BE2C (cell line): ENCODE measurements around the gene SEMA3B.
"Not testable (repeated sequence)": the region's sequence is repeated elsewhere in the genome, so short reads cannot be mapped to it uniquely, and the experiment has no call there.

Experiments
- DNase-seq: peaks from one replicate; pipeline ENCODE4 v3.0.0-alpha.2; 2020
- H3K27me3 ChIP-seq: fragments of 250-450 bp; sonication (Bioruptor Pico); 2 replicates; pipeline ENCODE4 v1.5.1; 2020; ENCODE audit warnings: mild to moderate bottlenecking
- H3K36me3 ChIP-seq: fragments of 250-450 bp; sonication (Bioruptor Pico); 2 replicates; pipeline ENCODE4 v1.5.1; 2020; ENCODE audit warnings: mild to moderate bottlenecking
- H3K4me1 ChIP-seq: fragments of 250-450 bp; sonication (Bioruptor Pico); 2 replicates; pipeline ENCODE4 v1.5.1; 2020
- H3K4me3 ChIP-seq: 2 replicates; pipeline ENCODE4 v1.5.1; 2011; ENCODE audit warnings: low read depth, low read length
- H3K9me3 ChIP-seq: fragments of 250-450 bp; sonication (Bioruptor Pico); 2 replicates; pipeline ENCODE4 v1.5.1; 2020
- TF ChIP-seq, protein P1 (sequence below): IDR thresholded peaks from 2 replicates; pipeline ENCODE4 v1.5.1; 2012; ENCODE audit warnings: mild to moderate bottlenecking, low read depth, low read length

SEMA3B gene

DNA sequence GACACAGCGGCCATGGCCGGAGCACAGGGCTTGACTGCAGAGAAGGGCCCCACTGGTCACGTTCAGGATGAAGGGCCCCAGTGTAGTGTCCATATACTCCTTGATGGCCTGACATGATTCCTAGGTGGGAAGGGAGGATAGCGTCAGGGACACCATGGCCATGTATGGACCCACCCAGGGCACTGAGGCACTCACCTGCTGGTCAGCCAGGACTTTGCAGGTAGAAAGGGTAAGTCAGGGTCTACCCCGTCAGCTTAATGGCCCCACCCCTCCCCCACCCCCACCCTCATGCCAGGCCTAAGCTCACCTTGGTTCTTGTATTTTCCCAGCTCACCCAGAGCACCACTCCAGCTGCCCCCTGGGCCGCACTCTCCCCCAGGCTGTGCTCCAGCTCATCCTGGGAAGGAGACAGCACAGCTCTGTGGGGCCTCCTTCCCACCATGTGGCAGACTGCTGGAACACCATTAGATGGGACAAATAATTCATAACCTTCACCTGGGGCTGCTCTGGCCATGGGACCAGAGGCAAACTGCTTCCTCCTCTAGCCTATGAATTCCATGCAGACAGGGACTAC, 31.8 kb downstream of the SEMA3B start:
- DNase-seq: no peak
- Histone ChIP-seq H3K9me3 (no peaks in the 10 kb centered on the region), H3K27me3 (no peaks in the 10 kb centered on the region), H3K4me1 (no peaks in the 10 kb centered on the region; the same call in 1 of the 2 replicates), H3K4me3 (no peak overlapping the region), H3K36me3 (no peaks in the 10 kb centered on the region)
- TF ChIP-seq, protein P1, sequence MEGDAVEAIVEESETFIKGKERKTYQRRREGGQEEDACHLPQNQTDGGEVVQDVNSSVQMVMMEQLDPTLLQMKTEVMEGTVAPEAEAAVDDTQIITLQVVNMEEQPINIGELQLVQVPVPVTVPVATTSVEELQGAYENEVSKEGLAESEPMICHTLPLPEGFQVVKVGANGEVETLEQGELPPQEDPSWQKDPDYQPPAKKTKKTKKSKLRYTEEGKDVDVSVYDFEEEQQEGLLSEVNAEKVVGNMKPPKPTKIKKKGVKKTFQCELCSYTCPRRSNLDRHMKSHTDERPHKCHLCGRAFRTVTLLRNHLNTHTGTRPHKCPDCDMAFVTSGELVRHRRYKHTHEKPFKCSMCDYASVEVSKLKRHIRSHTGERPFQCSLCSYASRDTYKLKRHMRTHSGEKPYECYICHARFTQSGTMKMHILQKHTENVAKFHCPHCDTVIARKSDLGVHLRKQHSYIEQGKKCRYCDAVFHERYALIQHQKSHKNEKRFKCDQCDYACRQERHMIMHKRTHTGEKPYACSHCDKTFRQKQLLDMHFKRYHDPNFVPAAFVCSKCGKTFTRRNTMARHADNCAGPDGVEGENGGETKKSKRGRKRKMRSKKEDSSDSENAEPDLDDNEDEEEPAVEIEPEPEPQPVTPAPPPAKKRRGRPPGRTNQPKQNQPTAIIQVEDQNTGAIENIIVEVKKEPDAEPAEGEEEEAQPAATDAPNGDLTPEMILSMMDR: no peak

DNA sequence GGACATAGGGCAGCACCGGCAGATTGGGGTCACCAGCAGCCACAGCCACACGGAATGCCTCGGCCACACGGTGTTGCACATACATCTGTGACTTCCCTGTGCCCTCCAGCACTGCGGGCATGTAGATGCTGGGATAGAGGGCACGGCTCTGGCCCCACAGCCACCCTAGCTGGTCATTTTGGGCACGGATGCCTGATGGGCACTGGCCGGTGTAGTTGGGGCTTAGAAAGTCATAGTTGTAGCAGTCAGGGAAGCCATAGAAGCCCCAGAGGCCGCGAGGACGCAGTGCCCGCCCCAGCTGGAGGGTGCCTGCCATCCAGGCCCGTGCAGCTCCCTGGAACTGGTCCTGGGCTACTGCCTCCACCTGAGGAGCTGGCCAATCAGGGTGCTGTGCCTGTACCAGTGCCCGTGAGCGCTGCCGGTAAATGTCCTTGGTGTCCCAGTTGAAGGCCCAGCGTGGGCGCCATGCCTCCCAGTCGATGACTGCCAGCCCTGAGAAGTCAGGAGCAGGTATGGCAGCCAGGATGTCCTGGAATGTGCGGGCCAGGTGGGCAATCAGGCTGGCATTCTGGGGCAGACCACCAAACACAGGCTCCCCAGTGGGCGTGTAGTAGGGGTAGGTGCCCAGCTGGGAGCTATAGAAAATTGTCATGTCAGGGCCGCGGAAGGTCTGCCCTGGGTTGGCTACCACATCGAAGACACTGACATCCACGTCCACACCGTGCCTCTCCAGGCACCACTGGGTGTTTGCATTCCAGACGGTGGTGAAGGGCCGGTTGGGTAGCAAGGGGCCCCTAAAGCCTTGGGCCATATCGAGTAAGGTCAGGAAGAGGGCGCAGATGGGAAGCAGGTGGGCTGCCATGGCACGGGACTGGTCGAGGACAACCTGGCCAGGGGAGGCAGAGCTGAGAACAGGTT, 33.4 kb downstream of the SEMA3B start:
- Histone ChIP-seq H3K4me1 (no peaks in the 10 kb centered on the region; the same call in 1 of the 2 replicates), H3K9me3 (no peaks in the 10 kb centered on the region), H3K4me3 (no peak overlapping the region), H3K27me3 (no peaks in the 10 kb centered on the region), H3K36me3 (no peaks in the 10 kb centered on the region)
- TF ChIP-seq, protein P1: no peak
- DNase-seq: no peak

DNA sequence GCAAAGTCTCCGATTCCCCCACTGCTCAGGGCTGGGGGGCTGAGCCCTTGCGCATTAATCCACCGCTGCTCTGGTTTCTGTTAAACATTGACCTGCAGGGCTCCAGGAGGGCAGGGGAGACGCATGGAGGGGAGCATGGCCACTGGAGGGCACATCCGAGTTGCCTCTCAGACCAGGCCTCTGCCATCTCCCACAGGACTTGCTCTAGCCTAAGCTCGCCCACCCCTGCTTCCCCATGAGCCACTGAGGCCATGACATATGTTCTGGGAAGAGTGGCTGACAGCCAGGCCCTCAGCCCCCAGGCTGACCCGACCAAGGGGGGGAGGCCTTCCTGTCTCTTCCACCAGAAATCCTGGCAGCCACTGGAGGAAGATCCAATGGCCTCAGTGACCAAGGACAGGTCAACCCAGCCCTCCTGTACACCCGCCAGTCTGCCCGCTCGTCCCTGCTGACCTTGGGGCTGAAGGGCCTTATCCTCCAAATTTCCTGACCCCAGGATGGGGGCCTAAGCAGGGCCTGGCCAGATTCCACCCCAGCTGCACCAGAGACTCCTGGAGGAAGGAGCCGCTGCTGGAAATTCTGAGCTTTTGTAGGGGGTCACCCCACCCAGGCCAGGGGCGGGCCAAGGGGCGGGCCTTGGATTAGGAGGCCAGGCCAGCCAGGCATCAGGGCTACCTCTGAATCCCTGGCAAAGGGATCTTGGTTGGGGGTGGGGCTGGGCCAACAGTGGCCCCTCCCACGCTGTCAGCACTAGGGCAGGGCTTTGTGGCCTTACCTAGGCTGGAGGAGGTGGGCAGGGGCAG, 34.3 kb downstream of the SEMA3B start, which contains the start of gene HYAL1:
Gene HYAL1 (minus strand): TSS at position 562 of the 803 bp plus-strand sequence. CDS start 618 bp downstream, outside the sequence.
- H3K27me3 ChIP-seq: no peaks in the 10 kb centered on the region
- H3K9me3 ChIP-seq: no peaks in the 10 kb centered on the region
- no peak within 1 kb of the TSS for H3K4me3 ChIP-seq
- no peaks in the 10 kb centered on the region; the same call in 1 of the 2 replicates for H3K4me1 ChIP-seq
- TF ChIP-seq, protein P1: peak; percentile 36
- peak; percentile 45 for DNase-seq
- no peaks in the 10 kb centered on the region for H3K36me3 ChIP-seq

DNA sequence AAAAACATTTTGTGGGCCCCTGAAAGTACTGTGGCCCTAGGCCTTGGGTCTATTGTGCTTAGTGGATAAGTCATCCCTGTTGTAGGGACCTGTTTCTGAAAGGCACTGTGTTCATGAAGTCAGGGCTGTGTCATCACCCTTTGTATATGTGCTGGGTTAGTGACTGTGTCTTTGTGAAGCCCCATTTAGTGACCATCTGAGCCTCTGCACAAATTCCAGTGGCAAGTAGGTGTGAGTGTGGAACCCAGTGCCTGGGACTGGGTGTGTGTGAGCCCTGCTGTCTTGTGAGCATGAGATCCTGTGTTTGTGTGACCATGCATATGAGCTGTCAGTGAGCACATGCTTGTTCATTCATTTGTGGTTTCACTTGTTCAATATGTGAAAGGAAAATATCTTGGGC, 35.7 kb downstream of the SEMA3B start:
- no peaks in the 10 kb centered on the region for H3K36me3 ChIP-seq
- DNase-seq: no peak
- TF ChIP-seq, protein P1: no peak
- H3K4me1 ChIP-seq: no peaks in the 10 kb centered on the region; the same call in 1 of the 2 replicates
- H3K4me3 ChIP-seq: no peak overlapping the region
- H3K9me3 ChIP-seq: no peaks in the 10 kb centered on the region
- H3K27me3 ChIP-seq: no peaks in the 10 kb centered on the region

DNA sequence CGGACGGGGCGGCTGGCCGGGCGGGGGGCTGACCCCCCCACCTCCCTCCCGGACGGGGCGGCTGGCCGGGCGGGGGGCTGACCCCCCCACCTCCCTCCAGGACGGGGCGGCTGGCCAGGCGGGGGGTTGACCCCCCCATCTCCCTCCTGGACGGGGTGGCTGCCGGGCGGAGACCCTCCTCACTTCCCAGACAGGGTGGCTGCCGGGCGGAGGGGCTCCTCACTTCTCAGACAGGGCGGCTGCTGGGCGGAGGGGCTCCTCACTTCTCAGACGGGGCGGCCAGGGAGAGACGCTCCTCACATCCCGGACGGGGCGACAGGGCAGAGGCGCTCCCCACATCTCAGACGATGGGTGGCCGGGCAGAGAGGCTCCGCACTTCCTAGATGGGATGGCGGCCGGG, 43.1 kb downstream of the SEMA3B start:
- not testable (repeated sequence) for H3K4me1 ChIP-seq, H3K9me3 ChIP-seq, DNase-seq, H3K4me3 ChIP-seq, H3K27me3 ChIP-seq, H3K36me3 ChIP-seq

DNA sequence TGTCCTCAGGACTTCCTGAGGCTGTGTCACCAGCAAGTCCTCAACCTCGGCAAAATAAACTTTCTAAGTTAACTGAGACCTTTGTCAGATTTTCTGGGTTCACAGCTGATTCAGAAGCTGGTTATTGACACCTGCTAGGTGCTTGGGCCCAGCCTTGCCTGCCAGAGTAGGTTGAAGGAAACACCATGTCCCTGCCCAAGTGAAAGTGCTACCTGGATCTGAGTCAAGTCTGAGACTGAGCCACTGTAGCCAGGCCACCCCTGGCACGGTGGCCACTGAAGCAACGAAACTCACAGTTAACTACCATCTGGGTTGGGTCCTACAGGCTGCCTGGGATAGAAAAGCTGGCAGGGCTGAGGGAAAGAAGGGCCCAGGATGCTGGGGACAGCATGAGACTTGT, 45.4 kb downstream of the SEMA3B start:
- H3K4me1 ChIP-seq: no peaks in the 10 kb centered on the region
- no peaks in the 10 kb centered on the region for H3K9me3 ChIP-seq
- DNase-seq: no peak
- peaks cover 9% of the 10 kb centered on the region for H3K36me3 ChIP-seq
- no peaks in the 10 kb centered on the region for H3K27me3 ChIP-seq
- TF ChIP-seq, protein P1: no peak
- no peak overlapping the region for H3K4me3 ChIP-seq
